Stimulated activated CD8-positive, alpha-beta memory T cell treated with anti-CD3 and anti-CD28 coated beads, Interleukin-12 subunit alpha, Interleukin-12 subunit beta, amount 100 ng/mL, for 1 hour (primary cell): ENCODE data around the gene ADAM23.

Experiments used
- DNase-seq: peaks from one replicate; pipeline ENCODE4 v3.0.0-alpha.2; 2020; ENCODE audit warnings: low read depth

The ADAM23 gene

GRCh38 chr2:206443735-206444527 is 599 bp downstream of the ADAM23 start:
- DNase-seq, result no peak

- DNase-seq, result no peak
Observed at GRCh38 chr2:206445948-206446347, 2.6 kb downstream of the ADAM23 start.

DNA sequence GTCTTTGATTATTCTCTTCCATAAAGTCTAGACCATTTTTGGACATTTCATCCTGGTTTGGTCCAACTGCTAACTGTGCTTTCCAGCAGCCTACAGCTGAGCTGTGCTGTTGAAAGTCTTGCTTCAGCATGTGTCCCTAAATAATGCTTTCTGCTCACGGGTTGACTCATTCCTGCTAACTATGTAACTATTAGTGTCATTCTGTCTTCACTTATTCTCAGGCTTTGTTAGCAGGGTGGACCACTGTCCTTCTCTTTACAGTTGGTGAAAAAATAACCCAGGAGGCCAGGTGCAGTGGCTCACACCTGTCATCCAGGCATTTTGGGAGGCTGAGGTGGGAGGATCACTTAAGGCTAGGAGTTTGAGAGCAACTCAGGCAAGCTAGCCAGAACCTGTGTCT is 8.9 kb downstream of the ADAM23 start:
- DNase-seq, result no peak

GRCh38 chr2:206452750-206453149 is 9.4 kb downstream of the ADAM23 start:
- no peak for DNase-seq

GRCh38 chr2:206456078-206456754 is 12.9 kb downstream of the ADAM23 start:
- DNase-seq, result no peak

GRCh38 chr2:206457188-206457634 is 13.9 kb downstream of the ADAM23 start:
- no peak for DNase-seq

DNA sequence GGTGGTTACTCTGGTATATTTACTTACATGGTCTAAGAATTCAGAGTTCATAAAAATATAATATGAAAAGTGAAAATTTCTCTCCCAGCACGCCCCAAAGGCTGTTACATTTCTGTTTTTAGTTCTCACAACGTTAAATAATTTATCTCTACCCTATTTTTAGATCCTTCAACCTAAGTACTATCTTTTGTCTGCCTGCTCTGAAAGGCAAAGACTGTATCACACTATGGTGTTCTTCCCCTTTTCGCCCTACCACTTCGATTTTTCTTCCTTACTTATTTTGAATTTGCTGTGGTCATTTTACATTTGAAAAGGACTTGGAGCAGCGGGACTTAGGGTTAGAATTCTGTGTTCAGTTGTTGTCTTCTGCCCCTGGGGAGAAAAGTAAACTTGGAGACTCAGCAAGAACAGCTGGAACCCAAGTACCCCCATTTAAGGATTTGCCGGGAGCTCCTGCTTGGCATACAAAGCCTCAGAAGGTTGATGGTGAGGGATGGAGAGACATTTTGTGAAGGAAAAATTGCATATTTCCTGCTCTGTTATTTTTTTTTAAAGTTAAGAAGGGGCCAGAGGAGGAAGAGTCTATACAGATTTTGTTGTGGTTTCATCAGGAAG is 19.0 kb downstream of the ADAM23 start:
- no peak for DNase-seq

DNA sequence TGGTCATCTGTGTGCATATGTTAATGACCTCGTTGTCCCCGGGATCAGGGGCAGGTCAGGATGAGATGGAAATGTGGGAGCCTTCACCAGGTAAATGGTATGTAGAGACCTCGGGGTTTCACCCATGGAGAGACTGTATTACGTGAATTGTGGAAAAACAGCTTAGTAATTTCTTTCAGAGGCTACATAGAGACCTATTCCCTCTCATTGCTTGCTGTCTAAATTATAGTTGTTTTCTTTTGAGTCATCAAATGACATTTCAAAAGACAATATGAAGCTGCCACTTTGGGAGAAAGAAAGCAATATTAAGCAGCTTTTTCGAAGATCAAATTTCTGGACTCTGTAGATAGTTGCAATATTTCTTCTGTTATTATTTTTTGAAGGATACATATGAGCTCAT is 20.4 kb downstream of the ADAM23 start:
- DNase-seq, result no peak

DNA sequence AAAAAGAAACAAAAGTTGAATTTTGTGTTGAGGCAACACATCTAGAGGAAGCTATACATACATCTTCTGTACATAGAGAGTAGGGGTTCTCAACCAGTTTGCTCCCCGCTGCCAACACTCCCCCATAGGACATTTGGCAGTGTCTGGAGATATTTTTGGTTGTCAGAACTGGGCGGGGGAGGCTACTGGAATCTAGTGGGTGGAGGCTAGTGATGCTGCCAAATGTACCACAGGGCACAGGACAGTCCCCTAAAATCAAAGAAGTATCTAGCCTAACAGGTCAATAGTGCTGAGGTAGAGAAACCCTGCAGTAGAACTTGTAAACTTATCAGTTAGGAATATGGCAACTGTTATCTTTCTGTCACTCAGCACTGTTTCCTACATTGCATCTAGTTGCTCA is 21.3 kb downstream of the ADAM23 start:
- no peak for DNase-seq

- no peak for DNase-seq
Observed at GRCh38 chr2:206471524-206472062, 28.3 kb downstream of the ADAM23 start.

GRCh38 chr2:206472094-206472493 is 28.8 kb downstream of the ADAM23 start:
- no peak for DNase-seq

- DNase-seq, result no peak
Observed at GRCh38 chr2:206474099-206474498, 30.8 kb downstream of the ADAM23 start.

- no peak for DNase-seq
Observed at GRCh38 chr2:206477296-206477695, 34.0 kb downstream of the ADAM23 start.

- no peak for DNase-seq
Observed at GRCh38 chr2:206478340-206478739, 35.0 kb downstream of the ADAM23 start.

DNA sequence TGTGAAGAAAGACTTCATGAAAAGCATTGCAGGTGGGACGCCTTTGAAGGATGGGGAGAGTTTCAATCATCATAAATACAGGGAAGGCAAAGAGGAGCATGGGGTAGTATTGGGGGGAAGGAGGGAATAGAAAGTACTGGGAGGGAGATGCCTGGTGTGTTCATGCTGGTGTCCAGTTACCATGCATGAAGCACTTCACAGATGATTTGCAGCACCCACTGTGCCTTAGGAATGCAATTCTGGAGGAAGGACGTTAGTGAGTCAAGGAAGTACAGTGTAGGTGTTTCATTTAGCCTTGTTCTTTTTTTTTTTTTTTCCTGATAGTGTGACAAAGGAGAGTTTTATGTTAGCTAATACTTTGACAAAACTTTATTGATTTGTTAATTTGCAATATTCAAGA is 36.8 kb downstream of the ADAM23 start:
- DNase-seq, result no peak

- no peak for DNase-seq
Observed at GRCh38 chr2:206480620-206481019, 37.3 kb downstream of the ADAM23 start.

GRCh38 chr2:206481056-206481455 is 37.7 kb downstream of the ADAM23 start:
- no peak for DNase-seq

GRCh38 chr2:206482123-206482522 is 38.8 kb downstream of the ADAM23 start:
- DNase-seq, result no peak

GRCh38 chr2:206482633-206483032 is 39.3 kb downstream of the ADAM23 start:
- no peak for DNase-seq

- DNase-seq, result no peak
Observed at GRCh38 chr2:206488053-206488452, 44.7 kb downstream of the ADAM23 start.

DNA sequence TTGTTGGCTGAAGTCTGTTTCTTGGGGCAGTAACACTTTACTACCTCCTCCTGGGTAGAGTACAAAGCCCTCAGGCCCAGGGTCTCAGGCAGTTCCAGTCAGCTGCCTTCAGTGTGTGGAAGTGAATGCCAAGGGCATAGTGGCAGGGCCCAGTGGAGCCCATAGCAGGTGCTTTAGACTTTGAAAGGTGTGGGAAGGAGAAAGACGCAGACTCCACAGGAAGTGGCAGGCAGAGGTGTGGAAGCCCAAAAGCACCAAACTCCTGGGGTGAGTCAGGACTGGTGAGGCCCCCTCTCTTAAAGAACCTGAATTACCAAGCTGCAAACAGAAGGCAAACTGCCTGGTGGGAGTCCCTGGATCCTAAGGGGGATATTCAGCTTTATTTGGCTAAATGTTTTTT is 45.3 kb downstream of the ADAM23 start:
- DNase-seq, result no peak

DNA sequence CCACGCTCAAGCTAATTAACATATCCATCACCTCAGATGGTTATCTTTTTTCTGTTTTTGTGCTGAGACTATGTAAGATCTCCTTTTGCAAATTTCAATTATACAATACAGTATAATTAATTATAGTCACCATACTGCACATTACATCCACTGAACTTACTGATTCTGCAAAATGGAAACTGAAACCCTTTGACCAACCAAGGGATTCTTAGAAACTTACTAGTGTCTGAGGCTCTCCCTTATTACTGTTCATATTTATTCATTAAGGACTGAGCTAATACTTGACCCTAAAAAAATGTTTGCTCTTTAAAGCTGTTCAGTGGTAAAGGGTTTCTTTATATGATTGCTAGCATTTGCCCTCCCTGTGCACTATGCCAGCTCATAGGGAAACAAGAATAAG is 50.7 kb downstream of the ADAM23 start:
- no peak for DNase-seq

DNA sequence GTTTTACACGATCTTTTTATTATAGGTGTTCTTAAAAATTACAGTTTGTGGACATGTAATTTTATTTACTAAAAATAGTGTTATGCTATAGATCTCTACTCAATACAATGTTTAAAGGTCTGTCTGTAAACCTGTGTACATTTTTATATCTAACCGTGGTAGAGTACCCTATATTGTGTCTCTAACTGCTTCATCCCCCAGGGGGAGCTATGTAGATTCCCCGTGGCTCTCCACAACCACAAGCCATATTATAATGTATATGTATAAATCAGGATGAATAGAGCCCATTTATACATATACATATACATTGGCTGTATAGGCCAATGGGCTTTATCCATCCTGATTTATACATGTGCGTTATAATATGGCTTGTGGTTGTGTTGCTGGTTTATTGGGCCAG is 59.4 kb downstream of the ADAM23 start:
- no peak for DNase-seq
